ENCODE data around the gene RPL27A. TPM values are rescaled to one million over a fixed set of nuclear protein-coding genes. Genes with fewer than 3 reads are reported as not detected.

Gene RPL27A
- total and polyA plus RNA-seq, 2 donors (not counting 3 experiments of a cell fraction or from before 2014, with no cell fraction given), result 1,303 to 1,363 TPM

- POLR2A ChIA-PET, result no interaction called here
- H3K9me3 ChIP-seq (replicated peaks; ENCODE audit: control insufficient read depth, insufficient read depth, low read length), result no peaks in the 10 kb centered on the region
- dilution Hi-C loops (cut with MboI; ENCODE audit: extremely low pct_ligation_motif_present, low sequenced_read_pairs), result no loop called here
Observed at GRCh38 chr11:8728563-8728962, 46.0 kb downstream of the RPL27A start.

More at GRCh38 chr11:8728563-8728962, 46.0 kb downstream of the RPL27A start:
- Histone ChIP-seq H4K20me1 (replicated peaks; ENCODE audit: control insufficient read depth, extremely low read depth, insufficient read depth, low read length) (no peaks in the 10 kb centered on the region), H3K36me3 (ENCODE audit: control insufficient read depth in 2 of 2, extremely low read depth in 1 of 2, insufficient read depth in 2 of 2, low read length in 2 of 2) (no peaks in the 10 kb centered on the region), H3K79me2 (ENCODE audit: control insufficient read depth, insufficient read depth, low read length) (no peaks in the 10 kb centered on the region), H3K27me3 (ENCODE audit: control insufficient read depth in 2 of 2, insufficient read depth in 2 of 2, low read length in 2 of 2) (no peaks in the 10 kb centered on the region), H3K4me3 (replicated peaks in 1 of 3; ENCODE audit: insufficient read depth in 1 of 3, low read depth in 1 of 3, low read length in 3 of 3) (no peak overlapping the region), H3K27ac (ENCODE audit: insufficient read depth, low read depth, low read length) (no peak overlapping the region), H3K4me2 (ENCODE audit: insufficient read depth, low read length) (no peak overlapping the region), H3K9me1 (replicated peaks; ENCODE audit: control insufficient read depth, extremely low read depth, insufficient read depth, low read length) (no peaks in the 10 kb centered on the region), H3K4me1 (ENCODE audit: control insufficient read depth, extremely low read depth, insufficient read depth, low read length) (peaks cover 24% of the 10 kb centered on the region), H2AFZ (ENCODE audit: low read depth, low read length) (no peak overlapping the region), H3K9ac (replicated peaks; ENCODE audit: extremely low read depth, insufficient read depth, low read length) (no peak overlapping the region)
- BruUV-seq (replicated peaks), result no TSS peak
- CTCF ChIA-PET, result no interaction called here
- no peak for FAIRE-seq
- intact Hi-C loops (cut with micrococcal nuclease), result no loop called here
- TF ChIP-seq MYC (IDR thresholded peaks at IDR 0.05; ENCODE audit: low read depth, low read length) (no peak), EZH2 (IDR thresholded peaks at IDR 0.05; ENCODE audit: borderline replicate concordance, low read depth, low read length, severe bottlenecking) (no peak), POLR2A (IDR thresholded peaks at IDR 0.05; ENCODE audit: low read depth, low read length) (no peak), CTCF (IDR thresholded peaks at IDR 0.05; ENCODE audit: extremely low read depth in 1 of 2, insufficient read depth in 1 of 2, low read depth in 1 of 2, low read length in 2 of 2) (no peak), FOS (IDR thresholded peaks at IDR 0.05; ENCODE audit: borderline replicate concordance, insufficient read depth, low read length) (no peak), MAX (IDR thresholded peaks at IDR 0.05; ENCODE audit: insufficient read depth, insufficient read length) (no peak), JUN (IDR thresholded peaks at IDR 0.05; ENCODE audit: borderline replicate concordance, insufficient read depth, insufficient read length, low read depth) (no peak), POLR2AphosphoS5 (IDR thresholded peaks at IDR 0.05; ENCODE audit: insufficient read depth, low read depth, low read length) (no peak), GATA2 (IDR thresholded peaks at IDR 0.05; ENCODE audit: insufficient read depth, insufficient read length, low read depth, low read length) (no peak)
- DNase-seq (ENCODE audit: low read depth, low spot score), result no peak

Data from endothelial cell of umbilical vein (primary cell).